Measurements from ENCODE around the gene NACC2.

DNA sequence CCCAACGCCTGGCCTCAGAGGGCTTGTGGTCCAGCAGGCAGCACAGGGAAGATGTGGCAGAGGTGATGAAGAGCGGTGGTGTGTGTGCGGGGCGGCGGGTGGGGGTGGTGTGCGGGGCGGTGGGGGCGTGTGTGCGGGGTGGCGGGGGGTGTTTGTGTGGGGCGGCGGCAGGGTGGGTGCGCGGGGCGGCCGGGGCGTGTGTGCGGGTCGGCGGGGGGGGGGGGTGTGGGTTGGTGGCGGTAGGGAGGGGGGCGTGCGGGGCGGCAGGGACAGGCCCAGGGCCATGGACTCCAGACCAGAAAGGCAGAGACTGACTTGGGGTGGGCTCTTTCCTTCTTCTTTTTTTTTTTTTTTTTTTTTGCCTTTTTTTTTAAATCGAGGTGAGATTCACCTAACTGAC, 4.5 kb upstream of the NACC2 start:
- TF ChIP-seq, protein P1, sequence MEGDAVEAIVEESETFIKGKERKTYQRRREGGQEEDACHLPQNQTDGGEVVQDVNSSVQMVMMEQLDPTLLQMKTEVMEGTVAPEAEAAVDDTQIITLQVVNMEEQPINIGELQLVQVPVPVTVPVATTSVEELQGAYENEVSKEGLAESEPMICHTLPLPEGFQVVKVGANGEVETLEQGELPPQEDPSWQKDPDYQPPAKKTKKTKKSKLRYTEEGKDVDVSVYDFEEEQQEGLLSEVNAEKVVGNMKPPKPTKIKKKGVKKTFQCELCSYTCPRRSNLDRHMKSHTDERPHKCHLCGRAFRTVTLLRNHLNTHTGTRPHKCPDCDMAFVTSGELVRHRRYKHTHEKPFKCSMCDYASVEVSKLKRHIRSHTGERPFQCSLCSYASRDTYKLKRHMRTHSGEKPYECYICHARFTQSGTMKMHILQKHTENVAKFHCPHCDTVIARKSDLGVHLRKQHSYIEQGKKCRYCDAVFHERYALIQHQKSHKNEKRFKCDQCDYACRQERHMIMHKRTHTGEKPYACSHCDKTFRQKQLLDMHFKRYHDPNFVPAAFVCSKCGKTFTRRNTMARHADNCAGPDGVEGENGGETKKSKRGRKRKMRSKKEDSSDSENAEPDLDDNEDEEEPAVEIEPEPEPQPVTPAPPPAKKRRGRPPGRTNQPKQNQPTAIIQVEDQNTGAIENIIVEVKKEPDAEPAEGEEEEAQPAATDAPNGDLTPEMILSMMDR (IDR thresholded peaks at IDR 0.05): no peak
- no peak for TF ChIP-seq POLR2A (IDR thresholded peaks at IDR 0.05)
- no peak for TF ChIP-seq EP300 (IDR thresholded peaks at IDR 0.05)
